Dermis blood vessel endothelial cell (primary cell): ENCODE data around the gene UBTD1. TPM values are rescaled to one million over a fixed set of nuclear protein-coding genes. Genes with fewer than 3 reads are reported as not detected.
"Not testable (repeated sequence)": the region's sequence is repeated elsewhere in the genome, so short reads cannot be mapped to it uniquely, and the experiment has no call there.

Source experiments
- DNase-seq: peaks from one replicate; pipeline ENCODE4 v3.0.0; 2010
- total RNA-seq: library from RNA; depleted of rRNA; stranded (reverse); fragments of >200 nt; gene quantifications from 2 replicates; pipeline ENCODE4 v1.2.3, GENCODE V29; 2014

Gene UBTD1
- total RNA-seq = 63.4 and 78.1 TPM in 2 replicates

- peak; percentile 66 for DNase-seq
Measured at GRCh38 chr10:97498841-97499560, at the start of gene UBTD1. Gene UBTD1, plus strand, starts transcription at chr10:97498924. Its CDS starts 280 bp downstream, at chr10:97499204.

GRCh38 chr10:97450828-97451227 lies 47.9 kb upstream of the UBTD1 start:
- DNase-seq = peak; percentile 48

- DNase-seq = no peak
Measured at GRCh38 chr10:97451605-97452004, 47.1 kb upstream of the UBTD1 start.

GRCh38 chr10:97452352-97452751 lies 46.4 kb upstream of the UBTD1 start:
- DNase-seq = no peak

GRCh38 chr10:97454330-97455036 lies 44.2 kb upstream of the UBTD1 start:
- peak; percentile 64 for DNase-seq

GRCh38 chr10:97456034-97456685 lies 42.6 kb upstream of the UBTD1 start:
- DNase-seq = no peak

- DNase-seq = no peak
Measured at GRCh38 chr10:97456686-97457065, 42.0 kb upstream of the UBTD1 start.

GRCh38 chr10:97459111-97459510 lies 39.6 kb upstream of the UBTD1 start:
- no peak for DNase-seq

- DNase-seq = no peak
Measured at GRCh38 chr10:97459933-97460332, 38.8 kb upstream of the UBTD1 start.

GRCh38 chr10:97462309-97462708 lies 36.4 kb upstream of the UBTD1 start:
- DNase-seq = no peak

- DNase-seq = peak; percentile 75
Measured at GRCh38 chr10:97463363-97464132, 35.2 kb upstream of the UBTD1 start.

- DNase-seq = no peak
Measured at GRCh38 chr10:97464226-97464625, 34.5 kb upstream of the UBTD1 start.

- no peak for DNase-seq
Measured at GRCh38 chr10:97465982-97466381, 32.7 kb upstream of the UBTD1 start.

GRCh38 chr10:97466755-97467154 lies 32.0 kb upstream of the UBTD1 start:
- DNase-seq = no peak

- DNase-seq = peak; percentile 34
Measured at GRCh38 chr10:97468162-97468561, 30.6 kb upstream of the UBTD1 start.

- not testable (repeated sequence) for DNase-seq
Measured at GRCh38 chr10:97468781-97469180, 29.9 kb upstream of the UBTD1 start.

- DNase-seq = no peak
Measured at GRCh38 chr10:97474918-97475317, 23.8 kb upstream of the UBTD1 start.

- no peak for DNase-seq
Measured at GRCh38 chr10:97475936-97476594, 22.7 kb upstream of the UBTD1 start.

GRCh38 chr10:97479410-97479809 lies 19.3 kb upstream of the UBTD1 start:
- not testable (repeated sequence) for DNase-seq

GRCh38 chr10:97479939-97480338 lies 18.8 kb upstream of the UBTD1 start:
- DNase-seq = no peak

- DNase-seq = no peak
Measured at GRCh38 chr10:97481071-97481470, 17.7 kb upstream of the UBTD1 start.

GRCh38 chr10:97482381-97482780 lies 16.3 kb upstream of the UBTD1 start:
- no peak for DNase-seq
